ENCODE data around the gene IGLON5.

GRCh38 chr19:51366389-51367254 is 55.2 kb downstream of the IGLON5 start:
- no peak for TF ChIP-seq CTCF (IDR thresholded peaks at IDR 0.05)
- no peak for TF ChIP-seq KAT7 (CRISPR knock-in tag; IDR thresholded peaks at IDR 0.05; ENCODE audit: borderline replicate concordance)
- TF ChIP-seq ZBTB43 (CRISPR knock-in tag; IDR thresholded peaks at IDR 0.05): no peak
- no peak for TF ChIP-seq USF2 (CRISPR knock-in tag; IDR thresholded peaks at IDR 0.05)
- TF ChIP-seq SP1 (CRISPR knock-in tag; conservative IDR thresholded peaks at IDR 0.05): no peak; the same call in 1 of the 2 replicates
- no peak for TF ChIP-seq ZNF512 (CRISPR knock-in tag; IDR thresholded peaks at IDR 0.05; ENCODE audit: borderline replicate concordance)
- TF ChIP-seq CREB1 (CRISPR knock-in tag; IDR thresholded peaks at IDR 0.05): no peak
- TF ChIP-seq ZNF281 (CRISPR knock-in tag; IDR thresholded peaks at IDR 0.05): no peak
- TF ChIP-seq ZBTB21 (CRISPR knock-in tag; IDR thresholded peaks at IDR 0.05; ENCODE audit: borderline replicate concordance): no peak
- TF ChIP-seq ZNF219 (CRISPR knock-in tag; IDR thresholded peaks at IDR 0.05; ENCODE audit: borderline replicate concordance): no peak
- TF ChIP-seq EMX1 (CRISPR knock-in tag; IDR thresholded peaks at IDR 0.05): no peak
- TF ChIP-seq HMGXB4 (CRISPR knock-in tag; IDR thresholded peaks at IDR 0.05): no peak

Data from WTC11 (cell line).